HepG2 (cell line): ENCODE results near the gene RPSA.

ENCODE experiments used
- CBX1 ChIP-seq: IDR thresholded peaks from one replicate; pipeline ENCODE4 v1.6.1; 2016; ENCODE audit warnings: antibody characterized with exemption, low read depth
- DMAP1 ChIP-seq: IDR thresholded peaks from 2 replicates; pipeline ENCODE4 v1.6.1; 2016
- DNMT1 ChIP-seq: sonication (generic); formaldehyde crosslinking; IDR thresholded peaks from 2 replicates; pipeline ENCODE4 v1.5.1; 2020; ENCODE audit warnings: mild to moderate bottlenecking, missing genetic modification reagents
- IRX3 ChIP-seq: sonication (generic); formaldehyde crosslinking; IDR thresholded peaks from 2 replicates; pipeline ENCODE4 v1.8.1; 2023; ENCODE audit warnings: mild to moderate bottlenecking, low read depth, missing genetic modification reagents, borderline replicate concordance
- KLF13 ChIP-seq: sonication (generic); formaldehyde crosslinking; IDR thresholded peaks from 2 replicates; pipeline ENCODE4 v1.4.0; 2020; ENCODE audit warnings: mild to moderate bottlenecking, missing genetic modification reagents
- NCOR1 ChIP-seq: fragments of 200-600 bp; sonication (generic); IDR thresholded peaks from 2 replicates; pipeline ENCODE4 v1.7.0; 2017; ENCODE audit warnings: antibody characterized with exemption, low read length, borderline replicate concordance
- NFYB ChIP-seq: sonication (generic); formaldehyde crosslinking; IDR thresholded peaks from 2 replicates; pipeline ENCODE4 v1.4.0; 2020; ENCODE audit warnings: missing genetic modification reagents
- REPIN1 ChIP-seq: sonication (generic); formaldehyde crosslinking; IDR thresholded peaks from 2 replicates; pipeline ENCODE4 v1.8.0; 2022; ENCODE audit warnings: missing genetic modification reagents, low read depth, mild to moderate bottlenecking, borderline replicate concordance
- ZNF766 ChIP-seq: sonication (generic); formaldehyde crosslinking; IDR thresholded peaks from 2 replicates; pipeline ENCODE4 v1.5.0; 2020; ENCODE audit warnings: missing genetic modification reagents, borderline replicate concordance
- ZNF772 ChIP-seq: sonication (generic); formaldehyde crosslinking; IDR thresholded peaks from 2 replicates; pipeline ENCODE4 v1.5.0; 2020; ENCODE audit warnings: mild to moderate bottlenecking, missing genetic modification reagents
- TF ChIP-seq, protein P1 (sequence below): sonication (generic); formaldehyde crosslinking; IDR thresholded peaks from 2 replicates; pipeline ENCODE4 v1.5.0; 2020; ENCODE audit warnings: mild to moderate bottlenecking, missing genetic modification reagents, moderate library complexity
- TF ChIP-seq, protein P2 (sequence below): sonication (generic); formaldehyde crosslinking; conservative IDR thresholded peaks from 2 replicates; pipeline ENCODE4 v1.4.0; 2020; ENCODE audit warnings: missing genetic modification reagents

DNA sequence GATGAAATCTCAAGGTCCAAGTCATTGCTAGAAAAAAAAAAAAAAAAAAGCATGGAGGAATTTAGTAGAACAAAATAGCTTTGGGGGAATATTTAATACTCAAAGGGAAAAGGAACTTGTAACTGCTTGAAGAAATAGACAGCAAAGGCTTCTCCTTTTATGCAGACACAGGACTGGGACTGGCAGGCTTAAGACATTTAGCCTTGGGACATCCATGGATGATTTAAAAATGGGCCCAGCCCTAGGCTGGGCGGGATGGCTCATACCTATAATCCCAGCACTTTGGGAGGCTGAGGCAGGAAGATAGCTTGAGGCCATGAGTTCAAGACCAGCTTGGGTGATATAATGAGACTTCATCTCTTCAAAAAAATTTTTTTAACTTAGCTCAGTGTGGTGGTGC, 19.8 kb downstream of the RPSA start:
- no peak for TF ChIP-seq REPIN1 (CRISPR knock-in tag)
- TF ChIP-seq DMAP1 (CRISPR knock-in tag), result no peak
- TF ChIP-seq CBX1, result no peak
- TF ChIP-seq KLF13 (CRISPR knock-in tag), result no peak
- TF ChIP-seq, protein P1, sequence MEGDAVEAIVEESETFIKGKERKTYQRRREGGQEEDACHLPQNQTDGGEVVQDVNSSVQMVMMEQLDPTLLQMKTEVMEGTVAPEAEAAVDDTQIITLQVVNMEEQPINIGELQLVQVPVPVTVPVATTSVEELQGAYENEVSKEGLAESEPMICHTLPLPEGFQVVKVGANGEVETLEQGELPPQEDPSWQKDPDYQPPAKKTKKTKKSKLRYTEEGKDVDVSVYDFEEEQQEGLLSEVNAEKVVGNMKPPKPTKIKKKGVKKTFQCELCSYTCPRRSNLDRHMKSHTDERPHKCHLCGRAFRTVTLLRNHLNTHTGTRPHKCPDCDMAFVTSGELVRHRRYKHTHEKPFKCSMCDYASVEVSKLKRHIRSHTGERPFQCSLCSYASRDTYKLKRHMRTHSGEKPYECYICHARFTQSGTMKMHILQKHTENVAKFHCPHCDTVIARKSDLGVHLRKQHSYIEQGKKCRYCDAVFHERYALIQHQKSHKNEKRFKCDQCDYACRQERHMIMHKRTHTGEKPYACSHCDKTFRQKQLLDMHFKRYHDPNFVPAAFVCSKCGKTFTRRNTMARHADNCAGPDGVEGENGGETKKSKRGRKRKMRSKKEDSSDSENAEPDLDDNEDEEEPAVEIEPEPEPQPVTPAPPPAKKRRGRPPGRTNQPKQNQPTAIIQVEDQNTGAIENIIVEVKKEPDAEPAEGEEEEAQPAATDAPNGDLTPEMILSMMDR (CRISPR knock-in tag), result no peak
- TF ChIP-seq NCOR1, result no peak
- no peak for TF ChIP-seq DNMT1 (CRISPR knock-in tag)
- TF ChIP-seq ZNF766 (CRISPR knock-in tag), result no peak
- TF ChIP-seq ZNF772 (CRISPR knock-in tag), result no peak
- TF ChIP-seq, protein P2, sequence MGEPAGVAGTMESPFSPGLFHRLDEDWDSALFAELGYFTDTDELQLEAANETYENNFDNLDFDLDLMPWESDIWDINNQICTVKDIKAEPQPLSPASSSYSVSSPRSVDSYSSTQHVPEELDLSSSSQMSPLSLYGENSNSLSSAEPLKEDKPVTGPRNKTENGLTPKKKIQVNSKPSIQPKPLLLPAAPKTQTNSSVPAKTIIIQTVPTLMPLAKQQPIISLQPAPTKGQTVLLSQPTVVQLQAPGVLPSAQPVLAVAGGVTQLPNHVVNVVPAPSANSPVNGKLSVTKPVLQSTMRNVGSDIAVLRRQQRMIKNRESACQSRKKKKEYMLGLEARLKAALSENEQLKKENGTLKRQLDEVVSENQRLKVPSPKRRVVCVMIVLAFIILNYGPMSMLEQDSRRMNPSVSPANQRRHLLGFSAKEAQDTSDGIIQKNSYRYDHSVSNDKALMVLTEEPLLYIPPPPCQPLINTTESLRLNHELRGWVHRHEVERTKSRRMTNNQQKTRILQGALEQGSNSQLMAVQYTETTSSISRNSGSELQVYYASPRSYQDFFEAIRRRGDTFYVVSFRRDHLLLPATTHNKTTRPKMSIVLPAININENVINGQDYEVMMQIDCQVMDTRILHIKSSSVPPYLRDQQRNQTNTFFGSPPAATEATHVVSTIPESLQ (CRISPR knock-in tag), result no peak
- no peak for TF ChIP-seq IRX3 (CRISPR knock-in tag)
- TF ChIP-seq NFYB (CRISPR knock-in tag), result no peak
